Activated naive CD4-positive, alpha-beta T cell treated with anti-CD3 and anti-CD28 coated beads, Interleukin-2, amount 50 U/mL, for 72 hours (primary cell): ENCODE measurements around the gene TRABD2B. TPM values are rescaled to one million over a fixed set of nuclear protein-coding genes. Genes with fewer than 3 reads are reported as not detected.
A peak's percentile ranks its signal among the peaks of the same experiment; 100 is the strongest.

Source experiments
- ATAC-seq, 2 donors: fragments of 150-1000 bp; cut with Tn5 transposase; 2 replicates each; pipeline ENCODE4 v1.10.0; 2021; ENCODE audit warnings: mild to moderate bottlenecking in 2 of 2, moderate library complexity in 2 of 2
- DNase-seq, 2 donors: peaks; one replicate each; pipeline ENCODE4 v3.0.0; 2021 to 2022; ENCODE audit warnings: low spot score in 2 of 2
- H3K27ac Mint-ChIP-seq, 2 donors: one replicate each; pipeline ENCODE4 v1.8.0; 2022; ENCODE audit warnings: mild to moderate bottlenecking in 2 of 2, mixed read lengths in 2 of 2
- H3K36me3 Mint-ChIP-seq, 2 donors: one replicate each; pipeline ENCODE4 v1.8.0; 2022; ENCODE audit warnings: mixed read lengths in 2 of 2
- H3K9me3 Mint-ChIP-seq, 2 donors: one replicate each; pipeline ENCODE4 v1.8.0; 2022; ENCODE audit warnings: mixed read lengths in 2 of 2
- total RNA-seq, 2 donors: library from RNA; stranded (reverse); gene quantifications; one replicate each; pipeline ENCODE4 v1.2.3, GENCODE V29; 2022

Gene TRABD2B
- total RNA-seq, 2 donors from 2014 or later, result not detected

DNA sequence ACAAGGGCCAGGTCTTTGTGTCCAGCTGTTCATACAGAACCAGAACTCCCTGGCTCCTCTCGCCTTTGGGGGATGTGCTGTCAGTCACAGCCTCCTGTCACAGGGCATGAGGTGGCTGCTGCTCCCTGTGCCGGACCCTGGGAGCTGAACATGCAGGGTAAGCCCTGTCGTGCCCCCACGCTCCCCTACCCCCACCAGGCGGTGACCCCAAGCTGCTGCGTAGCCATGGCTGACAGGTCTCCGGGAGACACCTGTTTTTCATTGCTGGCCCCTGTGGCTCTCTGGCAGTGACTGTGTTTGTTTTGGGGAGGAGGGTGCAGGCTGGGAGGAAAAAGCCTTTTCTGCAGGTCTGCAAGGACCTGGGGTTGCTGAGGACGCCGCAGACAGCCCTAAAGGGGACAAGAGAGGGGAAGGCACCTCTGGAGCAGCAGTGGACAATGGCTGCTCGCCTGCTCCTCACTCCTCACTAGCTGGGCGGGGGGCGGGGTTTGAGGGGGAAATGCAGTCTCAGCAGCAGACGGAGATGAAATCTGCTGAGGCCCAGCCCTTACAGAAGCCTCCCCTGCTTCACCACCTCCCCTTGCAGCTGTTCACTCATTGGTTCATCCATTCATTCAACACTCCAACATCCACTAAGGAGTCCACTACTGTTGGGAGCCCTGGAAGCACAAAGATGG lies 81.4 kb downstream of the TRABD2B start:
- no peaks in the 10 kb centered on the region for H3K9me3 Mint-ChIP-seq
- no peaks in the 10 kb centered on the region for H3K36me3 Mint-ChIP-seq
- DNase-seq, result no peak
- H3K27ac Mint-ChIP-seq, result no peak overlapping the region
- ATAC-seq, result no peak

- Mint-ChIP-seq H3K36me3 (no peaks in the 10 kb centered on the region), H3K27ac (no peak overlapping the region), H3K9me3 (no peaks in the 10 kb centered on the region)
- no peak for DNase-seq
- ATAC-seq, result no peak
Observed at GRCh38 chr1:47914952-47915676, 82.1 kb downstream of the TRABD2B start.

GRCh38 chr1:47914218-47914938 lies 82.8 kb downstream of the TRABD2B start:
- no peaks in the 10 kb centered on the region for H3K9me3 Mint-ChIP-seq
- no peak for DNase-seq
- H3K27ac Mint-ChIP-seq, result no peak overlapping the region
- no peaks in the 10 kb centered on the region for H3K36me3 Mint-ChIP-seq
- ATAC-seq, result no peak

DNA sequence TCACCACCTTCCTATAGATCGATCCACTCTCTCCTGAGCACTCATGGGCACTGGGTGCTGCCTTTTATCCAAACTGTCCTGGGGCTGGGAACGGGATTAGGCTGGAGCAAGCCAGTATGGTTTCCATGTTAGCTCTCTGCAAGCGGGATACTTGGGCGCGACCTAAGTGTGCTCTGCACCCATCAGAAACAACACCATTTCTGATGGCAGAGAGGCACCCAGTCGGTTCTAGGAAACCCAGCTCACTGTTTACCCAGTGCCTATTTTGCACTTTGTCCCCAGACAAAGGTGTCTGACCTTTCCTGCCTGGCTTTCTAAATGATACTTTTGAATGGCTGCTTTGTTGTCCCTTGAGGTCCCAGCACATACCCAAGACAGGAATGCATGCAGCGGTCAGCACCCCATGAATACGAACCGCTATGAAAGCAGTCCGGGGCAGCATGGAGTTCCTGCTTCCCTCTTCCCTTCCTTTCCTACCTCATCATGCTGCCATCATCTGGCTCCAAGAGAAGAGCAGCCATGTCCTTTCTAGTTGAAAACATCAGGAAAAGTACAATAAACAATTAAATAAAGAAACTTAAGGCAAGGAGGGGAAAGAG lies 83.9 kb downstream of the TRABD2B start:
- Mint-ChIP-seq H3K36me3 (no peaks in the 10 kb centered on the region), H3K9me3 (no peaks in the 10 kb centered on the region), H3K27ac (no peak overlapping the region)
- no peak for ATAC-seq
- no peak for DNase-seq

DNA sequence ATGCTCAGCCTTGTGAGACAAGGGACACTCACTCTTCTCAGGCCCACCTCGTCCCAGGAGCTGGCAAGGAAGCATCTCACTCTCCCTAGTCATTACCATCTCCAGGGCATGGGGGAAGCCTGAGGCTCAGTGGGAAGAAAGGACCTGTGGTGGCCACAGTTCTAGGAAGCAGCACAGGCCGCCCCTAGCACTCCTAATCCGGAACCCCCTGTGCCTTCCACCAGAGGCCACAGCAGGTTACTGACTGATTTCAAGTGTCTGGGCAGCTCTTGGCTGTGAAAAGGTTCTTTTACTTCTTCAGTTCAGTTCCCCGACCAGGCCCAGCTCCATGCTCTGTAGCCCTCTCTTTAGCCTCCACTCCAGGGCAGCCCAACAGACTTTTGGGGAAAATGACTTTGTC lies 84.4 kb downstream of the TRABD2B start:
- Mint-ChIP-seq H3K27ac (no peak overlapping the region), H3K36me3 (no peaks in the 10 kb centered on the region), H3K9me3 (no peaks in the 10 kb centered on the region)
- DNase-seq (no peak), ATAC-seq (no peak)

DNA sequence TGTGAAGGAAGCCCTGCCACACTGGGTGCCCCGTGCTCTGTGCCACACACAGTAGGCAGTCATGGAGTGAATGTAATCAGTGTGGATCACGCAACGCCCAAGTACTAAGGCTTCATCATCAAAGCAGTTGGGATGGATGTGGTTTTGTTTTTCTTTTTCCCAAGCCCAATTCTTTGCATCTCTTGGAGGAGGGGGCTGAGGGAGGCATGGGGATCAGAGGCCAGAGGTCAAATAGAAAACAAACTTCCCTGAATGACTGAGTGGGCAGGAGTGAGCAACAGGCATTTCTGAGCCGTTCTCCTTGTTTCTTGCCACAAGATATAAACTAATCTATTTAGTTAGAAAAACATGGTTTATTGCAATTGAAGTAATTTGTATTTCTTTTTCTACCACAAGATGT lies 85.3 kb downstream of the TRABD2B start:
- Mint-ChIP-seq H3K27ac (no peak overlapping the region), H3K36me3 (no peaks in the 10 kb centered on the region), H3K9me3 (no peaks in the 10 kb centered on the region)
- ATAC-seq, result no peak
- DNase-seq, result no peak

DNA sequence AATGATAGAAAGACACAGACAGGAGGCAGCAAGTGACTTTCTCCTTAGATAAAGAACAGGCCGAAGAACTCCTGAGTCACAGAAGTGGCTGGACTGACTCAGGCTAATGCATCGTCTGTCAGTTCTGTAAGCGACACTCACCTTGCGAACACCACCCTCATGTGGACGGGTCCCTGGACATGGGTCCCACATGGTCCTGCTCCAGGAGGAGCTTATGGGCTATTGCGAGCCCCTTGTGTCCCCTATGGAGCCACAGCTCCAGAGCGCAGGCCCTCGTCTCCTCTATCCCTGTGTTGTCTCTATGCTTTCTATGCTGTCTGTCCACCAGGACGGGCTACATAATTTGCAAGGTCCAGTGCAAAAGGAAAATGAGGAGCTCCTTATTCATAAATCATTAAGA lies 85.8 kb downstream of the TRABD2B start:
- Mint-ChIP-seq H3K27ac (no peak overlapping the region), H3K36me3 (no peaks in the 10 kb centered on the region), H3K9me3 (no peaks in the 10 kb centered on the region)

DNA sequence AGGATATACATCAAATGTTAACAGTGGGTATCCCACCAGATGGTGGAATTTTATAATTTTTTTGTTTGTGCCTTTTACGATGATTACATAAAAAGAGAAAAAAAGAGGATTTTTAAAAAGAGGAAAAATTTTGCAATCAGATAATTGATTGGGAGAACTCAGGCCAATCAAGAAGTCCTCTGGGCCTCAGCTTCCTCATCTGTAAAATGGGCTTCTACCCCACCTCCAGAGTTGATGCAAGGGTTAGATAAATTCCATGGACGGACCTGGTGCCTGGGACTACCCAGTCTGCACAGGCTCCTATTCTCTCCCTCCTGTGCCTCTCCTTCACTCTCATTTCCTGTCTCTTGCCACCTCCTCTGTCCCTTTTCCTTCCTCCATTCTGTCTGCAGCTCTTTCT lies 88.9 kb downstream of the TRABD2B start:
- ATAC-seq (no peak), DNase-seq (no peak)
- H3K36me3 Mint-ChIP-seq, result no peaks in the 10 kb centered on the region
- peak overlapping the region in 1 of 2 donors; percentile 38 for H3K27ac Mint-ChIP-seq
- no peaks in the 10 kb centered on the region for H3K9me3 Mint-ChIP-seq

More for the DNA sequence above, 85.8 kb downstream of the TRABD2B start:
- ATAC-seq, result no peak
- no peak for DNase-seq

GRCh38 chr1:47907177-47907528 lies 90.0 kb downstream of the TRABD2B start:
- no peak for ATAC-seq
- Mint-ChIP-seq H3K9me3 (no peaks in the 10 kb centered on the region), H3K36me3 (no peaks in the 10 kb centered on the region), H3K27ac (no peak overlapping the region)
- no peak for DNase-seq

DNA sequence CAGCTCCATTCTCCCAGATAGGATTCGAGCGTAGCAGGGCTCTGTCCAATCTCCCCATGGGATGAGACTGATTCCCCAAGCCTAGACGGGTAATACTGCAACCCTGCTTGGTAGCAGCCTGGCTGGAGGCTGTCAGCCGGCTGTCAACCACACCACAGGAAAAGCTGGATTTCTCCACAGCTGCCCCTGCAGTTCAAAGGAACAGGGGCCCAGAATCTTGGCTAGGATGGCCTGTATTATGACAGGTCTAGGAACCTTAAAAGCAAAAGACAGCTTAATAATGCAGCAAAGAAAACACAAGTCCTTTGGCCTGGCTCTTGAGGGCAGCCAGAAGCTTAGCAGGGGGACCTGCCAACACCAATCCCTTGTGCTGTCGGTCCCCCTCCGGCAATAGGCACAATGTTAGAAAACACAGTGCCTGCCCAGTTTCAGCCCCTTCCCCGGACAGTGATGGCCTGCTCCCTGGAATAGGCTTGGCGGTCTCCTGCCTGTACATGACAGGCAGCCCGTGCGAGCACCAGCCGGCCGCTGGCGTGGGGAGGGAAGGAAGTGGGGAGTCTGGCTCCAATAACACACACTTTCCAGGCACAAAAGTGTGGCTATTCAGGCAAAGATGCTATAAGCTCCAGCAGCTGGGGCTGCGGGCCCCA lies 90.5 kb downstream of the TRABD2B start:
- Mint-ChIP-seq H3K27ac (no peak overlapping the region), H3K9me3 (no peaks in the 10 kb centered on the region)

DNA sequence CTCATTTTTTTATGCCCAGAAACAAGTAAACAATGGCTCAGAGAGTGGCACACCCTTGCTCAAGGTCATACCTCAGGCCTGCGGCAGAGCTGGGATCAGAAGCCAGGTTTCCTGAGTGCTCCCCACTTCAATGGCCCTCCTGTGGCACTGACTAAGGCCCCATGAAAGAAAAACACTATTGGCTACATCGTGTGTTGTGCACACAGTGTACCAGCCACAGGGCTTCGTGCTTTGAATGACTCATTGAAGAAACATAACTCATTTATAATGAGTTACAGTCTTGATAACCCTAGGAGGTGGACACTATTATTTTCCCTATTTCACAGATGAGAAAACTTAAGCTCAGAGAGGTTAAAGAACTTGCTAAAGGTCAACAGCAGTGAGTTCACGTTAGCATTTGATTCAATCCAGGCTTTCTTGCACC lies 91.2 kb downstream of the TRABD2B start:
- Mint-ChIP-seq H3K9me3 (no peaks in the 10 kb centered on the region), H3K27ac (no peak overlapping the region), H3K36me3 (no peaks in the 10 kb centered on the region)
- ATAC-seq (no peak), DNase-seq (no peak)

More for the DNA sequence above, 90.5 kb downstream of the TRABD2B start:
- ATAC-seq, result no peak
- no peak for DNase-seq
- no peaks in the 10 kb centered on the region for H3K36me3 Mint-ChIP-seq

GRCh38 chr1:47903723-47904122 lies 93.5 kb downstream of the TRABD2B start:
- no peak for DNase-seq
- Mint-ChIP-seq H3K9me3 (no peaks in the 10 kb centered on the region), H3K27ac (no peak overlapping the region), H3K36me3 (no peaks in the 10 kb centered on the region)
- ATAC-seq, result no peak

DNA sequence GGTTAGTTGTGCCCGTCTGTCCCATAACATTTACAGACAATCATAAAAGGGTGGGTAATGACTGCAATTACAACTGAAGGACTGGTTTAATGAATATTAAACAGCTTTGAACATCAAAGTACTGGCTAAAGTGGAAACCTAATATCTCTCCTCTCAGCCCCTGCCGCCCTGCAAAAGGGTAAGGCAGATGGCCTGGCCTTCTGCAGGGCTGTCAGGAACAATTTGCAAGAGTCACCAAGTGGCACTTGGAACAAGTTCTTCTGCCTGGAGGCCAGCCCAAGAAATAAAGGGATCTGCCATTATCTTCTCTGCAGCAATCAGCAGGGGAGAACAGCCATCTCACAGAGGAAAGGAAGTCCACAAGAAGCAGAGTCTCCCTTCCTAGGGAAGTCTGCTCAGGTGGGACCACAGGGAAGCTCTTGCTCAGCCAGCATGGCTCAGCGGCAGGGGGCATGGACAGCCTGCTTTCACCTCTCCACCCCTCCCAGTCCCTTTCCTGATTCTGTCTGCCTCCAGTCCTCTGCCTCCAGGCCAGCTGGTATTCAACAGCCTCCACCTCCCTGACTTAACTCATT lies 96.1 kb downstream of the TRABD2B start:
- ATAC-seq, result no peak

DNA sequence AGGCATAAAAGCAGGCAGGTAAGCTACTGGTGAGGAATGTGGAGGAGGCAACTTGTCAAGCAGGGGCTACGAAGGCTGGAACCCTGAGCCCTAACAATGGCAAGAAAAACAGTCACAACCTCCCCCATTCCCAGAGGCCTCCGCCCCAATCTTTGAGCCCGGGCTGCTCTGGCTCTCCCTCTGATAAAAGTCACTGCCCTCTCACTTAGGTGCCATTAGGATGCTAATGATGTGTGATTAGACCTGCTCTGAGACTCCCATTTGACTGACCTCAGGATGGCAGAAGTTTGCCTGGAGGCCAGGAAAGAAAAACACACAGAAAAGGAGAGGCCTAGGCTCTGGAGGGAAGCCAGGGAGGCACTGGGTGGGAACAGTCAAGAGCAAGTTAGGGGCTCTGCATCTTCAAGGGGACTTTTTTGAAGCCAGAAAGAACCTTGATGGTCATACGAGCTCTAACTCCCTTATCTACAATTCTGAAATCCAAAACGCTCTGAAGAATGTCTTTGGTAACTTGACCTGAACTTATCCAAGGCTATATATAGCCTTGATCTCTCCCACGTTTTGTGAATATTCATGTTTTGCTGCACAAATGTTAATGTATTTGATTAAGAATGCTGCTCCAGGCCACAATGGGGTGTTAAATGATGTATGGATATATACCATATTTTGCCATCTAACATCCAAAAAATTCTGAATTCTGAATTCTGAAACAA lies 98.9 kb downstream of the TRABD2B start:
- no peak for ATAC-seq
- no peak overlapping the region for H3K27ac Mint-ChIP-seq
- no peaks in the 10 kb centered on the region for H3K36me3 Mint-ChIP-seq
- no peaks in the 10 kb centered on the region for H3K9me3 Mint-ChIP-seq
- DNase-seq, result no peak

More for the DNA sequence above, 96.1 kb downstream of the TRABD2B start:
- no peaks in the 10 kb centered on the region for H3K9me3 Mint-ChIP-seq
- H3K27ac Mint-ChIP-seq, result no peak overlapping the region
- H3K36me3 Mint-ChIP-seq, result no peaks in the 10 kb centered on the region
- DNase-seq, result no peak

DNA sequence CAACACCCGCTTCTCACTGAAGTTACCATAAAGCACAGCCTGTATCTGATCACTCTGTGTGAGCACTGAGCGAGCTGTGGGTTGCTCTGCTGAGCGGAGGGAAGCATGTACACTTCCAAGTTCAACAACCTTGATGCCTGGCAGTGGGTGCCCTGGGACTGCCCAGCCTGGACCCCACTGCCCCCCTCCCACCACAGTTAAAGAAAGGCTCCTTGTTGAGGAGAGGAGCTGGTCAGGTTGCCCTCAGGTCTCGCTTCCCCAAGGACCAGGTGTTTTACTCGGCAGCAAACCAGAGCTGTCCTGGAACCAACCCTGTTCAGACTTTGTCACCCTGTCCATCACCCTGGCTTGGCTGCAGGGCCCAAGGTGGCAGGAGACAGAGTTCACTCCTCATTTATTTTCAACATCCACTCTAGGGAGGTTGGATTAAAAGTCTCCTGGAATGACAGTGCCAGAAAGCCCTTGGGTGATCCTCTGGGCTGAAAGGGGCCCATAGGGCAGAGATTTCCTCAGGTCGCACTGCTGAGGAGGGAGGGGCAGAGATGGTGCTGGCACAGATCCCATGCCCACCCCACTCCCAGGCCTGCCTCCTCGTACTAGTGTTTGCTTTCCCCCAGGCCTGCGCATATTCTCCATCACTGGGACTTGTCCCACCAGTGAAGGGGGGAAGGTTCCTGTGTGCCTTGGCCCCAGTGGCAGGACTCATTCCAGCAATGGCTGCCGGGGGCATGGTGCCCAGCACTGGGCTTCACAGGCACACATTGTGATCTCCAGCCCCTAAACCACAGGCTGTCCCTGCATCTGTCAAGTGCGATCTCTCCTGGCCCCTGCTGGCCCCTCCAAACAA lies 101.7 kb downstream of the TRABD2B start:
- ATAC-seq (no peak), DNase-seq (no peak)
- H3K27ac Mint-ChIP-seq, result no peak overlapping the region
- H3K9me3 Mint-ChIP-seq, result no peaks in the 10 kb centered on the region
- H3K36me3 Mint-ChIP-seq, result no peaks in the 10 kb centered on the region
